ENCODE data around the gene SCARB2.
A peak's percentile ranks its signal among the peaks of the same experiment; 100 is the strongest.

Gene SCARB2

DNA sequence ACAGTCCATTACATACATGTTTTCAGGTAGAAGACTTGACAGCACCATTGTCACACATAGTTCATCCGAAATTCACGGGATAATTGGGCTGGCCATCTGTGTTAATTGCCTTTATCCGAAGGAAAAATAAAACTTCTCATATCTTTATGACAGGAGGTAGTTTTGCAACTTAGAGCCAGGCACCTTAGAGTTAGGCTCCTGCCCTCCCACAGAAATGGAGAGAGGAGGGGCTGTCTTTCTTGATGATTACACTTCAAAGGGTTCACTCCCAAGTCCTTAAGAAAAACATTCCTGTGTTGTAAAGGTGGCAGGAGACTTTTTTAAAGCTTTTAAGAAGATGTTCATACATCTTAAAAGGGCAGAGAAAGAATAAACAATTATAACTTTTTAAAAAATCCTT lies 10.5 kb upstream of the SCARB2 start:
- H3K9ac ChIP-seq (ENCODE audit: low read depth, low read length): no peak overlapping the region
- no peaks in the 10 kb centered on the region for H3K9me3 ChIP-seq (replicated peaks; ENCODE audit: low read length)
- H3K4me1 ChIP-seq (ENCODE audit: control insufficient read depth, insufficient read depth, low read length): peaks cover 6% of the 10 kb centered on the region
- no peak overlapping the region for H3K4me2 ChIP-seq (ENCODE audit: low read length)
- no peaks in the 10 kb centered on the region for H3K36me3 ChIP-seq (ENCODE audit: insufficient read depth, low read length)
- H3K27me3 ChIP-seq (ENCODE audit: control insufficient read depth, insufficient read depth, low read length): peaks cover 4% of the 10 kb centered on the region
- H3K4me3 ChIP-seq (ENCODE audit: low read length): no peak overlapping the region

DNA sequence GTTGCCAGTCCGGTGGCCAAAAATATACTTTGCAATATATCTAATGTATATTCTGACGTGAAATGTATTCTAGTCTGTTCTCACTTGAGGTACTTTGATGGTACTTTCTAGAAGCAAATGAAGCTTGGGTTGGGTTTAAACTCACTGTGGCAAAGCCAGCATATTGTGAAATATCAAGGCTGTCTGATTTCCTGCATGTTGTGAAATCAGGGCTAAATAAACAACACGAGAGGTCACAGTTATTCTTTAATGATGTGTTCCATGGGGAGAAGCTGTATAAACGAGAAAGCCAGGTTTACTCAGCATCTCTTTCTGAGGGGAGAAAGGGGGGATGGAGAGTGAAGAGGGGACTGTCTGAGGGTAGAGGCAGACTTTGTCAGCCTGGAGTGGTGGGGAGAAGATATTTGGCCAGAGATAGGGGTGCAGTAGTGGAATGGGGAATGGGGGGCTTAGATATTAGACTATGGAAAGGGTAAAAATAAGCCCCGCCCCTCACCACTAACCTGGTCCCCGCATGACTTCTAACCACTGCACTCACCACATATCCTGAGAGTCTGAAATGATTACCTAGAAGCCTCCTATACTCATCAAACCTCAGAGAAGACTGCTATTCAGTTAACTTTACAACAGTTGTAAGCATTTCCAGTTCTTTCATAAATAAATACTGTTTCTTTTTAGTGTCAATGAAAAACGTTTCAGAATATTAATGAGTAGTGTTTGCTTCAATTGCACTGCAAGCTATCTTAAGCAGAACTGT lies 5.9 kb upstream of the SCARB2 start:
- Histone ChIP-seq H3K4me3 (ENCODE audit: low read length) (no peak overlapping the region), H3K27me3 (ENCODE audit: control insufficient read depth, insufficient read depth, low read length) (no peaks in the 10 kb centered on the region), H3K36me3 (ENCODE audit: insufficient read depth, low read length) (no peaks in the 10 kb centered on the region), H3K4me2 (ENCODE audit: low read length) (peak overlapping the region; percentile 29), H3K9me3 (replicated peaks; ENCODE audit: low read length) (no peaks in the 10 kb centered on the region), H3K4me1 (ENCODE audit: control insufficient read depth, insufficient read depth, low read length) (peaks cover 8% of the 10 kb centered on the region), H3K9ac (ENCODE audit: low read depth, low read length) (no peak overlapping the region)

DNA sequence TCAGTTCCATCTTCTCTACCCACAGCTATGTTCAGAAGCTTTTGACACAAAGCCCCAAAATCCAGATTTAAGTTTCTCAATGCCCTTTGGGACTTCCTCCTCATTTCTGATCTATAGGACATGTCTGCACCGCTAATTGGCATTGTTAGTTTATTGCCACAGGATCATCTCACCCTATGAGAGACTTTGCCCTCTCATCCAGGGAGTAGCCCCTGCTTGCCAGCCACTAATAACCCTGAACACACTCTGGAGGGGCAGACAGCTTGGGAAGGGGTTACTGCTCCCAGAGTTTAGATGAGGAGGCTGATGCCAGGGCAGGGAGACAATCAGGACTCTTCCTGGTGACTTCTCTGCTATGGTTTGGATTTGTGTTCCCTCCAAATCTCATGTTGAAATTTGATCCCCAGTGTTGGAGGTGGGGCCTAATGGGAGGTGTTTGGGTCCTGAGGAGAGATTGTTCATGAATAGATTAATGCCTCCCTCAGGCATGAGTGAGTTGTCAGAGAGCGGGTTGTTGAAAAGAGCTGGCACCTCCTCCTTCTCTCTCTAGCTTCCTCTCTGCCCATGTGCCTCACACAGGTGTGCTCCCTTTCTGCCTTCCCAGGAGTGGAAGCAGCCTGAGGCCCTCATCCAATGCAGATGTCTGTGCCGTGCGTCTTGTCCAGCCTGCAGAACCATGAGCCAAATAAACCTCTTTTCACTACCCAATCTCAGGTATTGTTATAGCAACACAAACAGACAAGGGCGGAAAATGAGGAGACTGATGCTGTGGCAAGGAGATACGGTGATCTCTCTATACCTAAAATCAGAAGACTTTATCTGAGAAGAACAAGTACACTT lies 3.6 kb upstream of the SCARB2 start:
- no peak overlapping the region for H3K9ac ChIP-seq (ENCODE audit: low read depth, low read length)
- H3K36me3 ChIP-seq (ENCODE audit: insufficient read depth, low read length): no peaks in the 10 kb centered on the region
- no peaks in the 10 kb centered on the region for H3K27me3 ChIP-seq (ENCODE audit: control insufficient read depth, insufficient read depth, low read length)
- no peak overlapping the region for H3K4me3 ChIP-seq (ENCODE audit: low read length)
- no peak overlapping the region for H3K4me2 ChIP-seq (ENCODE audit: low read length)
- peaks cover 16% of the 10 kb centered on the region for H3K4me1 ChIP-seq (ENCODE audit: control insufficient read depth, insufficient read depth, low read length)
- H3K9me3 ChIP-seq (replicated peaks; ENCODE audit: low read length): no peaks in the 10 kb centered on the region

DNA sequence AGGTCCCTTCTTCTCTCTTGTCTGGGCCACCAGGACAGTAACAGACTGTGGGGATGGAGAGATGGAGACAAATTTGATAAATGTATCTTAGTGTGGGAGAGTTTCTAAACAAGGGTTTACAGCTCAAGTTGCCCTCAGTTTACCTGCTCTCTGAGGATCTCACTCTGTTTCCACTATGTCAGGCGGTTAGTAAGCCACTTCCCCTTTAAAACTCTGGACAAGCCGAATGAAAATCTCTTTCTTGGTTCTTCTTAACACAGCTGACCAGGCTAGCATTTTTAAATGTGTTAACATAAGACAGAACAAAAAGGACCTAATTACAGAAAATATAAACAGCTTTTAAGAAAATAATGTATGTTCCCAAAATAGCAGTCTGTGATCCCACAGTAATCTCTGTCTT lies 2.9 kb upstream of the SCARB2 start:
- Histone ChIP-seq H3K4me3 (ENCODE audit: low read length) (no peak overlapping the region), H3K9me3 (replicated peaks; ENCODE audit: low read length) (no peaks in the 10 kb centered on the region), H3K9ac (ENCODE audit: low read depth, low read length) (no peak overlapping the region), H3K27me3 (ENCODE audit: control insufficient read depth, insufficient read depth, low read length) (no peaks in the 10 kb centered on the region), H3K4me1 (ENCODE audit: control insufficient read depth, insufficient read depth, low read length) (peaks cover 23% of the 10 kb centered on the region), H3K4me2 (ENCODE audit: low read length) (no peak overlapping the region), H3K36me3 (ENCODE audit: insufficient read depth, low read length) (no peaks in the 10 kb centered on the region)

DNA sequence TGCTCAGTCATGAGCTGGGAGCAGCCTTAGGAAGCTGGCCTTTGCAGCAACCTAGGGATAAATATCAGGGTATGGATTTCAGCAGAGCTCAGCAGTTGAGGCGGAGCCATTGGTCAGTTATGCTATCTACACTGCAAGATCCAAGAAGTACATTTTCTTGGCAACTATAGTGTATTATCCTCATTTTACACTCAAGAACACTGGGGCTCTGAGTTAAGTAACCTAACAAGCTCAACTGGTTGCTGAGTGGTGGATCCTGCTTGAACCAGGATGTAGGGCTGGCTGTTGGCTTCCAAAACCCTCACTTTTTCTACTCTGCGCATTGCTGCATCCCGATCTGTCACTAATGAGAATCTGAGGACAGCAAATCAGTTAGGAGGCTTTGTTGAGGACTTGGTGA lies 1.5 kb upstream of the SCARB2 start:
- Histone ChIP-seq H3K4me1 (ENCODE audit: control insufficient read depth, insufficient read depth, low read length) (peaks cover 37% of the 10 kb centered on the region), H3K4me3 (ENCODE audit: low read length) (no peak overlapping the region)

DNA sequence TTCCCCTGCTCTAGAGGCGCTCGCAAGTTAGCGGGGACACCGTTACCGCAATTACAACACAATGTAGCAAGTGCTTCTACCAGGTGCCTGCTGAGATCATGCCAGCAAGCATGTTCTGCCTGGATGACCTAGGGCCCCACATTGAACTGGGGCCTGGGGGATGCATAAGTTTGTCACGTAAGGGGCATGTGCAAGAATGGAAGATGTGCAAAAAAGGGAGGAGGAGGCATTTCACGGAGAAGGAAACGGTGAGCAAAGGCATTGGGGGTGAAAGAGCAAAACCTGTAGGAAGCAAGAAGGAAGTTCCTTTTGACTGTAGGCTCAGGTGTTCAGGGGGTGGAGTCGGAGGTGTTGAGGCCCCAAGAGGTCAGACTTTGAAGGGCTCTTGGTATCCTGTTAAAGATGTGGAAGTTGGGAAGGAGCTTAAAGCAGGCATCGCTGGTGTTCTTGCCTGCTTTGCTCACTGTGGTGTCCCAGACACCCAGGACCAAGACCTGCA lies 602 bp upstream of the SCARB2 start:
- Histone ChIP-seq H3K4me1 (ENCODE audit: control insufficient read depth, insufficient read depth, low read length) (peaks cover 39% of the 10 kb centered on the region), H3K9me3 (replicated peaks; ENCODE audit: low read length) (no peaks in the 10 kb centered on the region), H3K36me3 (ENCODE audit: insufficient read depth, low read length) (peaks cover 3% of the 10 kb centered on the region), H3K4me3 (ENCODE audit: low read length) (peak overlapping the region; percentile 97), H3K9ac (ENCODE audit: low read depth, low read length) (peak overlapping the region; percentile 96), H3K27me3 (ENCODE audit: control insufficient read depth, insufficient read depth, low read length) (no peaks in the 10 kb centered on the region), H3K4me2 (ENCODE audit: low read length) (peak overlapping the region; percentile 90)

More for the DNA sequence above, 1.5 kb upstream of the SCARB2 start:
- Histone ChIP-seq H3K9ac (ENCODE audit: low read depth, low read length) (no peak overlapping the region), H3K4me2 (ENCODE audit: low read length) (no peak overlapping the region), H3K36me3 (ENCODE audit: insufficient read depth, low read length) (no peaks in the 10 kb centered on the region), H3K27me3 (ENCODE audit: control insufficient read depth, insufficient read depth, low read length) (no peaks in the 10 kb centered on the region), H3K9me3 (replicated peaks; ENCODE audit: low read length) (no peaks in the 10 kb centered on the region)

DNA sequence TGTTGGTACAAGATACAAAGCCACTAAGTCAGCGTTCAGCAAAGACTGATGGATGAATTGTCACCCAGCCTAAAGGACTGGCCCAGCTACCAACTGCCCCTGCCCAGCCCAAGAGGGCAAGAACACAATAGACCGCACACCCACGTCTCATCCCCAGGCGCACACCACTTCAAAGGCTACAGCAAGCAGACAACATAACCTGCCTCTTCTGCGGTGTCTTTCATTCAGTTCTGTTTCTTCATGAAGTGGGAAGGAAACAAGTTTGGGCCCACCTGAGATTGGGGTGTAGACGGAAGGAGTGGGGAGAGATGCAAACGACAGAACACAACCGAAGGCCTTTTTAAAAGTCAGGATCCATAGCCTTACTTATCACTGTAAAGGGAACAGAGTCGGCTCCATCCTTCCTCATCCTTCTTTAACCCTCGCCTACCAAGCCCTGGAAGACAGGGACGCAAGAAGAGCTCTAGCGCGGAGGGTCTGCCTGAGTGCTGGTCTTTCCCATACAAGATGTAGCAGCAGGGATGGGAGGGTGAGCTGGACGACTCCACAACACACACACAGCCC lies 691 bp downstream of the SCARB2 start:
- Histone ChIP-seq H3K27me3 (ENCODE audit: control insufficient read depth, insufficient read depth, low read length) (no peaks in the 10 kb centered on the region), H3K4me3 (ENCODE audit: low read length) (peak overlapping the region; percentile 97), H3K4me2 (ENCODE audit: low read length) (peak overlapping the region; percentile 90), H3K9me3 (replicated peaks; ENCODE audit: low read length) (no peaks in the 10 kb centered on the region), H3K9ac (ENCODE audit: low read depth, low read length) (peak overlapping the region; percentile 96), H3K36me3 (ENCODE audit: insufficient read depth, low read length) (peaks cover 3% of the 10 kb centered on the region), H3K4me1 (ENCODE audit: control insufficient read depth, insufficient read depth, low read length) (peaks cover 47% of the 10 kb centered on the region)

DNA sequence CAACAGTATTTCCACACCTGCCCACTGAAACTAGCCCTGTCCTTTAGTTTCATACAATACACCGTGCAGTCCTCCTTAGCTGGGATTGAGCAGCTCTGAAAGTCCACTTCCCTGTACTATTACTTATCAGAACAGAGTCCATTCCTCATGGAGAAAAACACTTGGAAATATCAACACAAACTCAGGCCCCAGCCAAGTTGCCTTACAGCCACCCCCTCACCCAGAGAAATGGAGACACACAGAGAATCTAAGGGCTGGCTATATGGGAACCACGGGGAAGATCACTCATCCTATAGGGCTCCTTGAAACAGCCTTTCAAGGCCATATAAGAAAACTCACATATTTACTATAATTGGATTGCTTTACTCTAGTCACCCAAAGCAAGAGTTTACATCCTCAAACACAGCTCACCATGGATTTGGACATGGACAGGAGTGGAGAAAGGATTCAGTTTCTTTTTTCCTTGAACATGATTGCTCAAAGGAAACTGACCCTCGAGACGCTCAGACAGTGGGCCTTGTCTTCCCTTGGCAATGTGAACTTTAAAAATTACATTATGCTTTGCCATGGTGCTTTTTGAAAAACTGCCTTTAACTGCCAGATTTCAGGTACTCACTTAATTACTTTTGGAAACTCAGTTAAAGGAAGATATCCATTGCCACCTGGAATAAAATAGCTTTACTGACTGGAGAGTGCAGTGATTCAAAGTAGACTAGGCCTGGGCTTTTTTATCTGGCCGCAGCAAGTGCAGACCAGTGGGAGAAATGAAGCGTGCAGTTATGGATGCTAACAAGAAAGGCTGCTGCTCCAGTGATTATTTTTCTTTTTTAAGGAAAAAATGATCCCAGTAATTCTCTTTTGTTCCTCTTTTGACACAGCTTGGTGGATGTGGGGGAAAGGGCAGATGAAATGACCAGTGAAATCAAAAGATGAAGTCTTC lies 1.6 kb downstream of the SCARB2 start:
- H3K9ac ChIP-seq (ENCODE audit: low read depth, low read length): peak overlapping the region; percentile 96
- no peaks in the 10 kb centered on the region for H3K9me3 ChIP-seq (replicated peaks; ENCODE audit: low read length)
- peak overlapping the region; percentile 97 for H3K4me3 ChIP-seq (ENCODE audit: low read length)
- H3K27me3 ChIP-seq (ENCODE audit: control insufficient read depth, insufficient read depth, low read length): no peaks in the 10 kb centered on the region
- peaks cover 56% of the 10 kb centered on the region for H3K4me1 ChIP-seq (ENCODE audit: control insufficient read depth, insufficient read depth, low read length)
- H3K4me2 ChIP-seq (ENCODE audit: low read length): peak overlapping the region; percentile 90
- H3K36me3 ChIP-seq (ENCODE audit: insufficient read depth, low read length): peaks cover 3% of the 10 kb centered on the region

DNA sequence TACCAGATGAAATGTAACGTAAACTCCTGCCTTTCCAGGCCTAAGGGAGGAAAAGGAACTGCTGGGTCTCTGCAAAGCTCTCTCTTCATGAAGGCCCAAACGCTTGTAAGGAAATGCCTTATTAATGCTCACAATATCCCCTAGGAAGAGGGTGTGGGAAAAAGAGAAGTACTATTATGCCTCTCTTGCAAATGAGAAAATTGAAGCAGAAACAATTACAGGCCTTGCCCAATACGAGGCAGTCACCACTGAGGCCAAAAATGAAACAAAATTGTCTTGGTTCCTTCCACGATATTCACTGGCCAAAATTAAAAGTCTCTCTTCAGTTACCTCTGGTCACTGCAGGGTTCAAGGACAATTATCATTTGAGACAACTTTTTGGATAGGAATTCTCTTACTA lies 3.2 kb downstream of the SCARB2 start:
- H3K36me3 ChIP-seq (ENCODE audit: insufficient read depth, low read length): peaks cover 8% of the 10 kb centered on the region
- H3K9me3 ChIP-seq (replicated peaks; ENCODE audit: low read length): no peaks in the 10 kb centered on the region
- H3K4me2 ChIP-seq (ENCODE audit: low read length): peak overlapping the region; percentile 90
- H3K9ac ChIP-seq (ENCODE audit: low read depth, low read length): peak overlapping the region; percentile 96
- no peaks in the 10 kb centered on the region for H3K27me3 ChIP-seq (ENCODE audit: control insufficient read depth, insufficient read depth, low read length)
- H3K4me3 ChIP-seq (ENCODE audit: low read length): peak overlapping the region; percentile 97
- peaks cover 72% of the 10 kb centered on the region for H3K4me1 ChIP-seq (ENCODE audit: control insufficient read depth, insufficient read depth, low read length)

DNA sequence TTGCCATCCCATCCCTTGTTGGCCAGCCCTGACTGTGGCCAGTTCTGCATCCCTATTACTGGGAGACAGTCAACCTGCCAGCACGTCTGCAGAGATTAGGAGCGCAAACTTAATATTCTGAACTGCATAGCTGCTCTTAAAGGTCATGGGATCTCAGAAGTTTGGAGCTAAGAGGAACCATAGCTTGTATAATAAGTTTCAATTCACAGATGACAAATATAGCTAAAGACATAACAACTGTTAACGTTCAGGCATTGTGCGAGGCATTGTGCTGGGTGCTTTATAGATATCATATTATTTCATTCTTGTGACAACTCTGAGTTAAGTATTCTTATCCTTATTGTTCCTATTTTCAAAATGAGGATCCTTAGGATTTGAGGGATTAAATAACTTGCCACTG lies 3.7 kb downstream of the SCARB2 start:
- Histone ChIP-seq H3K4me3 (ENCODE audit: low read length) (peak overlapping the region; percentile 97), H3K36me3 (ENCODE audit: insufficient read depth, low read length) (peaks cover 9% of the 10 kb centered on the region), H3K4me2 (ENCODE audit: low read length) (peak overlapping the region; percentile 90), H3K9ac (ENCODE audit: low read depth, low read length) (peak overlapping the region; percentile 96), H3K9me3 (replicated peaks; ENCODE audit: low read length) (no peaks in the 10 kb centered on the region), H3K27me3 (ENCODE audit: control insufficient read depth, insufficient read depth, low read length) (no peaks in the 10 kb centered on the region), H3K4me1 (ENCODE audit: control insufficient read depth, insufficient read depth, low read length) (peaks cover 72% of the 10 kb centered on the region)
